Loucy (cell line): ENCODE data around the gene RSF1.

Source experiments
- H2AFZ ChIP-seq: fragments of 200-600 bp; sonication (generic); 2 replicates; pipeline ENCODE4 v1.6.0; 2016; ENCODE audit warnings: antibody characterized with exemption, mild to moderate bottlenecking, low read length, moderate library complexity
- H3F3A ChIP-seq: fragments of 200-600 bp; 2 replicates; pipeline ENCODE4 v1.6.0; 2016; ENCODE audit warnings: antibody characterized with exemption, low read depth, mild to moderate bottlenecking
- H3K27me3 ChIP-seq: fragments of 200-600 bp; sonication (generic); 2 replicates; pipeline ENCODE4 v1.6.1; 2014; ENCODE audit warnings: low read length, mild to moderate bottlenecking; ENCODE audit not compliant: insufficient read depth, poor library complexity, severe bottlenecking
- H3K36me3 ChIP-seq: fragments of 200-600 bp; sonication (generic); 2 replicates; pipeline ENCODE4 v1.6.1; 2016; ENCODE audit warnings: low read length; ENCODE audit not compliant: insufficient read depth
- H3K4me1 ChIP-seq: fragments of 200-600 bp; sonication (generic); 2 replicates; pipeline ENCODE4 v1.5.1; 2014; ENCODE audit warnings: low read length, mild to moderate bottlenecking; ENCODE audit not compliant: insufficient read depth, poor library complexity, severe bottlenecking
- H3K4me2 ChIP-seq: fragments of 200-600 bp; sonication (generic); 2 replicates; pipeline ENCODE4 v1.6.0; 2014; ENCODE audit warnings: antibody characterized with exemption, low read length, low read depth, mild to moderate bottlenecking; ENCODE audit not compliant: poor library complexity, severe bottlenecking
- H3K4me3 ChIP-seq: fragments of 200-600 bp; sonication (generic); 2 replicates; pipeline ENCODE4 v1.5.1; 2014; ENCODE audit warnings: low read length, mild to moderate bottlenecking, mixed read lengths; ENCODE audit not compliant: poor library complexity, severe bottlenecking
- H3K79me2 ChIP-seq: fragments of 200-600 bp; sonication (generic); 2 replicates; pipeline ENCODE4 v1.6.1; 2014; ENCODE audit warnings: low read length; ENCODE audit not compliant: insufficient read depth
- H3K9ac ChIP-seq: fragments of 200-600 bp; sonication (generic); 2 replicates; pipeline ENCODE4 v1.6.0; 2014; ENCODE audit warnings: mild to moderate bottlenecking, low read depth, low read length, moderate library complexity; ENCODE audit not compliant: poor library complexity, severe bottlenecking
- H3K9me2 ChIP-seq: fragments of 200-600 bp; sonication (generic); replicated peaks from 2 replicates; pipeline ENCODE4 v1.6.1; 2016; ENCODE audit warnings: low read depth, low read length, mixed read lengths
- H3K9me3 ChIP-seq: fragments of 200-600 bp; sonication (generic); 2 replicates; pipeline ENCODE4 v1.6.1; 2014; ENCODE audit warnings: mild to moderate bottlenecking, antibody characterized with exemption, low read length, low read depth; ENCODE audit not compliant: insufficient read depth
- H4K20me1 ChIP-seq: fragments of 200-600 bp; sonication (generic); 2 replicates; pipeline ENCODE4 v1.6.0; 2014; ENCODE audit warnings: antibody characterized with exemption, low read length, mild to moderate bottlenecking; ENCODE audit not compliant: insufficient read depth, poor library complexity, severe bottlenecking
- CTCF ChIP-seq: fragments of 200-600 bp; sonication (generic); conservative IDR thresholded peaks from 2 replicates; pipeline ENCODE4 v1.5.1; 2014; ENCODE audit warnings: mild to moderate bottlenecking, antibody characterized with exemption, low read length
- EZH2phosphoT487 ChIP-seq: fragments of 200-600 bp; IDR thresholded peaks from 2 replicates; pipeline ENCODE4 v1.6.1; 2018; ENCODE audit warnings: antibody characterized with exemption, mild to moderate bottlenecking, moderate library complexity, borderline replicate concordance

The RSF1 gene

GRCh38 chr11:77778118-77778517, 42.4 kb downstream of the RSF1 start:
- H3K36me3 ChIP-seq, result no peaks in the 10 kb centered on the region; the same call in 1 of the 2 replicates
- H3K4me1 ChIP-seq, result no peaks in the 10 kb centered on the region
- H3K4me3 ChIP-seq, result no peak overlapping the region
- peaks cover 76% of the 10 kb centered on the region for H4K20me1 ChIP-seq
- peaks cover 88% of the 10 kb centered on the region for H3K79me2 ChIP-seq
- H3K9ac ChIP-seq, result no peak overlapping the region
- no peaks in the 10 kb centered on the region for H3K27me3 ChIP-seq
- no peak overlapping the region for H2AFZ ChIP-seq
- no peaks in the 10 kb centered on the region for H3F3A ChIP-seq
- TF ChIP-seq CTCF (no peak), EZH2phosphoT487 (no peak)
- H3K4me2 ChIP-seq, result no peak overlapping the region
- no peaks in the 10 kb centered on the region for H3K9me3 ChIP-seq
- no peaks in the 10 kb centered on the region for H3K9me2 ChIP-seq

- H4K20me1 ChIP-seq, result peaks cover 73% of the 10 kb centered on the region
- peaks cover 6% of the 10 kb centered on the region; the same call in 1 of the 2 replicates for H3F3A ChIP-seq
- no peaks in the 10 kb centered on the region for H3K9me2 ChIP-seq
- no peaks in the 10 kb centered on the region for H3K9me3 ChIP-seq
- H3K4me3 ChIP-seq, result no peak overlapping the region
- H3K4me1 ChIP-seq, result peaks cover 8% of the 10 kb centered on the region
- H3K79me2 ChIP-seq, result peaks cover 88% of the 10 kb centered on the region
- H3K4me2 ChIP-seq, result no peak overlapping the region
- H2AFZ ChIP-seq, result no peak overlapping the region
- no peaks in the 10 kb centered on the region; the same call in 1 of the 2 replicates for H3K36me3 ChIP-seq
- no peak overlapping the region for H3K9ac ChIP-seq
- TF ChIP-seq EZH2phosphoT487 (no peak), CTCF (peak; percentile 58)
- no peaks in the 10 kb centered on the region for H3K27me3 ChIP-seq
These were observed 44.1 kb downstream of the RSF1 start for GRCh38 chr11:77776455-77776854.

GRCh38 chr11:77775936-77776335, 44.6 kb downstream of the RSF1 start:
- H3K9me3 ChIP-seq, result no peaks in the 10 kb centered on the region
- peaks cover 11% of the 10 kb centered on the region; the same call in 1 of the 2 replicates for H3F3A ChIP-seq
- no peak overlapping the region for H2AFZ ChIP-seq
- peaks cover 88% of the 10 kb centered on the region for H3K79me2 ChIP-seq
- TF ChIP-seq EZH2phosphoT487 (no peak), CTCF (no peak)
- H4K20me1 ChIP-seq, result peaks cover 71% of the 10 kb centered on the region
- no peak overlapping the region for H3K4me2 ChIP-seq
- no peak overlapping the region for H3K9ac ChIP-seq
- H3K36me3 ChIP-seq, result no peaks in the 10 kb centered on the region; the same call in 1 of the 2 replicates
- H3K4me3 ChIP-seq, result no peak overlapping the region
- H3K9me2 ChIP-seq, result no peaks in the 10 kb centered on the region
- H3K27me3 ChIP-seq, result no peaks in the 10 kb centered on the region
- peaks cover 14% of the 10 kb centered on the region for H3K4me1 ChIP-seq
